GM12872 (cell line): ENCODE results near the gene NIPA2.

Experiments used
- TF ChIP-seq, protein P1 (sequence below): IDR thresholded peaks from 3 replicates; pipeline ENCODE4 v1.5.1; 2011; ENCODE audit warnings: low read depth, mild to moderate bottlenecking, low read length, moderate library complexity; ENCODE audit not compliant: insufficient read depth

The NIPA2 gene

GRCh38 chr15:22815766-22816165, 22.7 kb upstream of the NIPA2 start:
- TF ChIP-seq, protein P1, sequence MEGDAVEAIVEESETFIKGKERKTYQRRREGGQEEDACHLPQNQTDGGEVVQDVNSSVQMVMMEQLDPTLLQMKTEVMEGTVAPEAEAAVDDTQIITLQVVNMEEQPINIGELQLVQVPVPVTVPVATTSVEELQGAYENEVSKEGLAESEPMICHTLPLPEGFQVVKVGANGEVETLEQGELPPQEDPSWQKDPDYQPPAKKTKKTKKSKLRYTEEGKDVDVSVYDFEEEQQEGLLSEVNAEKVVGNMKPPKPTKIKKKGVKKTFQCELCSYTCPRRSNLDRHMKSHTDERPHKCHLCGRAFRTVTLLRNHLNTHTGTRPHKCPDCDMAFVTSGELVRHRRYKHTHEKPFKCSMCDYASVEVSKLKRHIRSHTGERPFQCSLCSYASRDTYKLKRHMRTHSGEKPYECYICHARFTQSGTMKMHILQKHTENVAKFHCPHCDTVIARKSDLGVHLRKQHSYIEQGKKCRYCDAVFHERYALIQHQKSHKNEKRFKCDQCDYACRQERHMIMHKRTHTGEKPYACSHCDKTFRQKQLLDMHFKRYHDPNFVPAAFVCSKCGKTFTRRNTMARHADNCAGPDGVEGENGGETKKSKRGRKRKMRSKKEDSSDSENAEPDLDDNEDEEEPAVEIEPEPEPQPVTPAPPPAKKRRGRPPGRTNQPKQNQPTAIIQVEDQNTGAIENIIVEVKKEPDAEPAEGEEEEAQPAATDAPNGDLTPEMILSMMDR = no peak

GRCh38 chr15:22819651-22820050, 18.8 kb upstream of the NIPA2 start:
- TF ChIP-seq, protein P1 = no peak

- TF ChIP-seq, protein P1 = no peak
Measured at GRCh38 chr15:22823495-22824128, 14.9 kb upstream of the NIPA2 start.

DNA sequence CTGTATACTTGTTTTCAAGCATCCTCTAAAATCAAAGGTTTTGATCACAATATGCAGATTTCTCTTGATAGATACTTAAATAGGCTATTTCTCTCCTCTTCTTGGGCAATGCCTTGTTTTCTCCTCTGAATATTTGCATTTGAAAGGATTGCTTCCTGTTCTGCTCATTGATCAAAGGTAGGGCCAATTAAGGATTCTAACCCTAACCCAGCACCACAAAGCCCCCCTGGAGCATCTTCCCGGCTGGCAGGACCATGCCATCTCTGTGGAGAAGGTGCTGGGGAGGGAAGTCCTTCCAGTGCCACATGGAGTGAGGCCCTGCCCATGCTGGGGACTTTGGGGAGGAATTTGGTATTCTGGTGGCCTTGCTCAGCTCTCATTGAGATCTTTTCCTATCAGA, 11.3 kb upstream of the NIPA2 start:
- TF ChIP-seq, protein P1 = no peak

DNA sequence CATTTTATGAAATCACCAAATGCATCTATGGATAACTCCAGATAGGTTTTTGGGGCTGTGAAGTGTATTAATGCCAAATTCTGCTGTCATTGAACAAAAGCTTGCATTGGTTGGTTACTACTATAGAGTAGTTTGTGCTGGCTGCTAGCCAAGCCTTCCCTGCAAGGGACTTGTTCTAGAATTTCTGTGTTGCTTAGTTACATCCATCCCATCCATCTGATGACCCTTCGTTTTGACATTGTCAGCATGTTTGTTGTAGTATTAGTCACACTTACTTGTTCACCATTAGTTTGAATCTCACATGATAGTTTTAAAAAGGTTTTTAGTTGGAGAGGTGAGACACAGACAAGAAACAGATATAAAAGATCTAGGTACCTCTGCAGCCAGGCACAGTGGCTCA, 7.0 kb upstream of the NIPA2 start:
- TF ChIP-seq, protein P1 = no peak

- TF ChIP-seq, protein P1 = no peak
Measured at GRCh38 chr15:22839046-22839695, 705 bp downstream of the NIPA2 start.

DNA sequence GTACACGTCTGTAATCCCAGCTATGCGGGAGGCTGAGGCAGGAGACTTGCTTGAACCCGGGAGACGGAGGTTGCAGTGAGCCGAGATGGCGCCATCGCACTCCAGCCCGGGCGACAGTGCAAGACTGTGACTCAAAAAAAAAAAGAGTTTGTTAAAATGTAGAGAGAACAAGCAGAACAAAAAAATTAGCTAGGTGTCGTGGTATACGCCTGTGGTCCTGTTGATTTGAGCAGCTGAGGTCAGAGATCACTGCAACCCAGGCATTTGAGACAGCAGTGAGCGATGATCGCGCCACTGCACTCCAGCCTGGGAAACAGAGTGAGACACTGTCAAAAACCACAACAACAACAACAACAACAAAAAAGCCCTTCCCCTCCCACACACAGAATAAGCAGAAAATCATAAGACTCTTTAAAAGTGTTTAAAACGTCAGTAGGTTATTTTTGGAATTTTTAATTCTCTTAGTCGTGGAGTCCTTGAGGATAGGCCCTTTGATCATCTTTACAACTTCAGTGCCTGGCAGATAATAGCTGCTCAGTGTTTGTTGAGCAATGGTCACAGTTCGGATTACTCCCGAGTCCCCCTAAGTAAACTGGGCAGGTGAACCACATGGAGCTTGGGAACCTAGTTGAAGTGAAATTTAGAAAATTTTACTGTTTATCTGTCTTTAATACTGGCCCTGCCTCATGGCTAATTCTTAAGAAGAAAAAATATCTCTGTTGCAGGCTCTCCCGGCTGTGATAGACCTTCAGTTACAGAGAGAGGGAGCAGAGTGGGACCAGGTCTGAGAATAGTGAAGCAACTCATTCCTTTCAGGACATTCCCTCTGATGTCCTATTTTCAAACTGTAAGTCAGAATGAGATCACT, 6.2 kb downstream of the NIPA2 start:
- TF ChIP-seq, protein P1 = no peak
